ENCODE results near the gene IGFBPL1.
"Not testable (repeated sequence)": the region's sequence is repeated elsewhere in the genome, so short reads cannot be mapped to it uniquely, and the experiment has no call there.

The IGFBPL1 gene

DNA sequence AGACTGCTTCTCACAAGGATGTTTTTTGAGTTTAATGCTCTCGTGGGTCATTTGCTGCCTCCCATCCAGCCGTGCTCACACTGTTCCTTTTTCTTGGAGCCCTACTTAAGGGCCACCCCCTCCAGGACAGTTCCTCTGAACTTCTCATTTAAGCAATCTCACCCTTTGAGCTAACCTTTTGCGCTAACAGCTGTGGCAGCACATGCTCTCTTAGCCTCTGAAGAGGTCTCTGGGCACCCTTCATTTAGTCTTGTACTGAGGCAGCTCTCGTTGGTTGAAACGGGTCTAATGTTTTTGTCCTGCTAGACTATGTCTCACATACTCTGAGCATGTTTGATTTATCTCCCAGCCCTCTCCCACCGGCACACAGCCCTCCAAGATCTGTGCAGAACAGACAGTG, 19.9 kb downstream of the IGFBPL1 start:
- TF ChIP-seq, protein P1, sequence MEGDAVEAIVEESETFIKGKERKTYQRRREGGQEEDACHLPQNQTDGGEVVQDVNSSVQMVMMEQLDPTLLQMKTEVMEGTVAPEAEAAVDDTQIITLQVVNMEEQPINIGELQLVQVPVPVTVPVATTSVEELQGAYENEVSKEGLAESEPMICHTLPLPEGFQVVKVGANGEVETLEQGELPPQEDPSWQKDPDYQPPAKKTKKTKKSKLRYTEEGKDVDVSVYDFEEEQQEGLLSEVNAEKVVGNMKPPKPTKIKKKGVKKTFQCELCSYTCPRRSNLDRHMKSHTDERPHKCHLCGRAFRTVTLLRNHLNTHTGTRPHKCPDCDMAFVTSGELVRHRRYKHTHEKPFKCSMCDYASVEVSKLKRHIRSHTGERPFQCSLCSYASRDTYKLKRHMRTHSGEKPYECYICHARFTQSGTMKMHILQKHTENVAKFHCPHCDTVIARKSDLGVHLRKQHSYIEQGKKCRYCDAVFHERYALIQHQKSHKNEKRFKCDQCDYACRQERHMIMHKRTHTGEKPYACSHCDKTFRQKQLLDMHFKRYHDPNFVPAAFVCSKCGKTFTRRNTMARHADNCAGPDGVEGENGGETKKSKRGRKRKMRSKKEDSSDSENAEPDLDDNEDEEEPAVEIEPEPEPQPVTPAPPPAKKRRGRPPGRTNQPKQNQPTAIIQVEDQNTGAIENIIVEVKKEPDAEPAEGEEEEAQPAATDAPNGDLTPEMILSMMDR (IDR thresholded peaks at IDR 0.05; ENCODE audit: low read length, missing control alignments), result no peak
- H3K4me3 ChIP-seq (replicated peaks; ENCODE audit: low read depth, low read length), result no peak overlapping the region
- DNase-seq (ENCODE audit: low read depth), result no peak

DNA sequence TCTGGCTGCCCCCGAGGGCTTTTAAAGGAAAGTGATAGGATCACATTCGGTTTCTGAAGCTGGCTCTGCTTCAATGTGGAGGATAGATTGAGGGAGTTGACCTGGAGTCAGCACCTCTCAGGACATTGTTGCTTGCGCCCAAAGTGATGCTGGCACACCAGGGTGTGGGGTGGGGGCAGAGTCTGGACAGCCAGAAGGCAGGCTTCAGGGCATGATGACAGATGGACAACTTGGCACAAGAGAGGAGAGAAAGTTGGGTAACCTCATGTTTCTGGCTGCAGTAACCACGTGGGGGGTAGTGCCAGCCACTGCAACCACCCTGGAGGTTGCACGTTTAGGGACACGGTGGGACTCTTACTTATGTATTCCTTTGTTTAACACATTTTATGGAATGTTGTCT, 22.3 kb downstream of the IGFBPL1 start:
- TF ChIP-seq, protein P1 (IDR thresholded peaks at IDR 0.05; ENCODE audit: low read length, missing control alignments), result no peak
- H3K4me3 ChIP-seq (replicated peaks; ENCODE audit: low read depth, low read length), result no peak overlapping the region
- DNase-seq (ENCODE audit: low read depth), result no peak

DNA sequence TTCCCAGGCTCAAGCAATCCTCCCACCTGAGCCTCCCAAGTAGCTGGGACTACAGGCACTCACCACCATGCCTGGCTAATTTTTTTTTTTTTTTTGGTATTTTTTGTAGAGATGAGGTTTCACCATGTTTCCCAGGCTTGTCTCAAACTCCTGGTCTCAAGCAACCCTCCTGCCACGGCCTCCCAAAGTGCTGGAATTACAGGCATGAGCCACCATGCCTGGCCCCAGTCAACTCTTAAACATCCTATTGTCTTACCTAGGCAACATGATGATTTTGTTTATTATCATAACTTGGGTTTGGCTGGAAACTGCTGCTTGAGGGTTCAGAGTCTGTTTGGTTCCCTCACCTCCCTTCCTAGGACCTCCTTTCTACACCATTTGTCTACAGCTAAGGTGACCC, 25.1 kb downstream of the IGFBPL1 start:
- DNase-seq (ENCODE audit: low read depth); H3K4me3 ChIP-seq (replicated peaks; ENCODE audit: low read depth, low read length): not testable (repeated sequence)

DNA sequence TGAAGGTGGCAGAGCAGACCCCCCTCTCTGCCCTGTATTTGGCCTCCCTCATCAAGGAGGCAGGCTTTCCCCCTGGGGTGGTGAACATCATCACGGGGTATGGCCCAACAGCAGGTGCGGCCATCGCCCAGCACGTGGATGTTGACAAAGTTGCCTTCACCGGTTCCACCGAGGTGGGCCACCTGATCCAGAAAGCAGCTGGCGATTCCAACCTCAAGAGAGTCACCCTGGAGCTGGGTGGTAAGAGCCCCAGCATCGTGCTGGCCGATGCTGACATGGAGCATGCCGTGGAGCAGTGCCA, 27.9 kb downstream of the IGFBPL1 start:
- no peak overlapping the region for H3K4me3 ChIP-seq (replicated peaks; ENCODE audit: low read depth, low read length)
- TF ChIP-seq, protein P1 (IDR thresholded peaks at IDR 0.05; ENCODE audit: low read length, missing control alignments), result no peak
- no peak for DNase-seq (ENCODE audit: low read depth)

DNA sequence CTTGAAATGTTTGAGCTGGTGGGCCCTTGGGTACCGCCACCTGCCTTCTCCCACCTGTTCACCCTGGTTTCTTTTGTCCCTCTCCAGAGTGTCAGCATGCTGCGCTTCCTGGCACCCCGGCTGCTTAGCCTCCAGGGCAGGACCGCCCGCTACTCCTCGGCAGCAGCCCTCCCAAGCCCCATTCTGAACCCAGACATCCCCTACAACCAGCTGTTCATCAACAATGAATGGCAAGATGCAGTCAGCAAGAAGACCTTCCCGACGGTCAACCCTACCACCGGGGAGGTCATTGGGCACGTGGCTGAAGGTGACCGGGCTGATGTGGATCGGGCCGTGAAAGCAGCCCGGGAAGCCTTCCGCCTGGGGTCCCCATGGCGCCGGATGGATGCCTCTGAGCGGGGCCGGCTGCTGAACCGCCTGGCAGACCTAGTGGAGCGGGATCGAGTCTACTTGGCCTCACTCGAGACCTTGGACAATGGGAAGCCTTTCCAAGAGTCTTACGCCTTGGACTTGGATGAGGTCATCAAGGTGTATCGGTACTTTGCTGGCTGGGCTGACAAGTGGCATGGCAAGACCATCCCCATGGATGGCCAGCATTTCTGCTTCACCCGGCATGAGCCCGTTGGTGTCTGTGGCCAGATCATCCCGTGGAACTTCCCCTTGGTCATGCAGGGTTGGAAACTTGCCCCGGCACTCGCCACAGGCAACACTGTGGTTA, 28.4 kb downstream of the IGFBPL1 start:
- TF ChIP-seq, protein P1 (IDR thresholded peaks at IDR 0.05; ENCODE audit: low read length, missing control alignments), result no peak
- no peak for DNase-seq (ENCODE audit: low read depth)
- H3K4me3 ChIP-seq (replicated peaks; ENCODE audit: low read depth, low read length), result no peak overlapping the region

DNA sequence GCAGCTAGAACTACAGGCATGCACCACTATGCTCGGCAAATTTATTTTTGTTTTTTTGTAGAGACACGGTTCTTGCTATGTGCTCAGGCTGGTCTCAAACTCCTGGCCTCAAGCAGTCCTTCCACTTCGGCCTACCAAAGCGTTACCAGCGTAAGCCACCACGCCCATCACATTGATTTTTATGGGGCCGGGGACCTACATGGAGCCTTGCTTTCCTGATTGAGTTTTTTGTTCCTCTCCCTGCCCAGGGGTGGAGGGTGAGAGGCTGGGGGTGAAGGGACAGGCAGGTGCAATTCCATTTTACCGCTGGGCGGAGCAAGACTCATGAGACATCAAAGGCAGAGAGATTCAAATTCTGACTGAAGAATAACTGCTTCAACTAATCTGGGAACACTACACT, 29.8 kb downstream of the IGFBPL1 start:
- TF ChIP-seq, protein P1 (IDR thresholded peaks at IDR 0.05; ENCODE audit: low read length, missing control alignments), result no peak
- H3K4me3 ChIP-seq (replicated peaks; ENCODE audit: low read depth, low read length), result no peak overlapping the region
- DNase-seq (ENCODE audit: low read depth), result no peak

DNA sequence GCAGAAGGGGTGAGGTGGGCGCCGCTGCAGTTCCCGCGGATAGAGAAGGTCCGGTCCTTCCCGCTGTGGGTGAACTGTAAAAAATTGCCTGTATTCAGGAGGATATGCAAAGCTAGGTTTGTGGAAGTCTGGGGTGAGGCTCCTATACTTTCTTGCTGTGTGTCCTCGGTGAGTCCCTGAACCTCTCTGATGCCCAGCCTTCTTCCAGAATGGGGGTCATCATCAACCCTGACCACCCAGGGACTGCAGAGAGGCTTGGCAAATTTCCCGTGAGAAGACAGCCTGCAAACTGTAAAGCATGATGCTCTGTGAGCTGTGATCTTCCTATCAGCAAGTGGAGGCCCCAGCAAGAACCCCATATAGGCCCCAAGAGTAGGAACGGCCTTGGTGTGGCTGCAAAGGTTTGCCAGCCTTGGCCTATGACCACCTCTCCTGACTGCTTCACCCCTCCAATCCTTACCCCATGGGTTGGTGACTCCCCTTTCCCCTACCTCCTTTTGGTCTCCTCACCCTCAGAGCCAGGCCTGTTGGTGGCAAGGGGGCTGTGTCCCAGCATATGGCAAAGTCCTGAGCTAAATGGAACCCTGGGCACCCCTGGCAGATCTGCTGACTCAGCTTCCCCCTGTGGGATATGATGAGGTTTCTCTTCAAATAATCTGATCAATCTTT, 31.0 kb downstream of the IGFBPL1 start:
- peak overlapping the region; percentile 86 for H3K4me3 ChIP-seq (replicated peaks; ENCODE audit: low read depth, low read length)
- no peak for DNase-seq (ENCODE audit: low read depth)
- TF ChIP-seq, protein P1 (IDR thresholded peaks at IDR 0.05; ENCODE audit: low read length, missing control alignments), result no peak

All from fibroblast of pulmonary artery (primary cell).